Activated effector memory CD4-positive, alpha-beta T cell treated with anti-CD3 and anti-CD28 coated beads, Interleukin-2, amount 50 U/mL, for 16 hours (primary cell): ENCODE data around the gene PDE6B.
A peak's percentile ranks its signal among the peaks of the same experiment; 100 is the strongest.

ENCODE experiments used
- DNase-seq: peaks from one replicate; pipeline ENCODE4 v3.0.0-alpha.2; 2020

The PDE6B gene

GRCh38 chr4:622996-623913 is 2.1 kb upstream of the PDE6B start:
- peak; percentile 51 for DNase-seq

DNA sequence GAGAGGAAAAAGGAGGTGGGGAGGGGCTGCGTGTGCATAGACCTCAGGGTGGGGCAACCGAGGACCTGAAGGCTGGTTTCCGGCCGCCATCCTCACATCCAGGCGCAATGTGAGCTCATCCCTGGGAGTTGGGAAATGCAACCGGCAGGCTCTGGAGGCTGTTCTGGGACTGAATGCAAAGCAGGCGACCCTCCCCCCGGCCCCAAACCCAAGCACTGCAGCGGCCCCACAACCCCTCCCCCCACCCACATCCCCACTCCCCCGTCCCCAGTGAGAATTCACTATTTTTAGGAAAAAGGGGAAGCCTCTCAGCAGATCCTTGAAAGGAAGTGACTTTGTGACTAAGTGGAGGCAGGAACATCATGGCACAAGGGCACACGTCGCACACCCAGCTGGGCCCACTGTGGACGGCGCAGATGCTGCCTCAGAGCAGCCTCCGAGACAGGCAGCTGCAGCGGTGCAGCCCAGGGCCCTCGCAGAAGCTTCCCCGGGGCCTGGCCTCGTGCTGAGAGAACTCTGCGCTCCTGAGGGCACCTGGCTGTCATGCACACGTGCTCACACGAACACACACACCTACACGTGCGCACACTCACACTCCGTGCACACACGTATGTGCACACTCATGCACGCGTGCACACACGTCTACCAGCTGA is 1.3 kb upstream of the PDE6B start:
- DNase-seq = peak; percentile 10

- peak; percentile 36 for DNase-seq
Measured at GRCh38 chr4:625631-626161, 323 bp downstream of the PDE6B start.

GRCh38 chr4:626201-627091 is 1.1 kb downstream of the PDE6B start:
- peak; percentile 42 for DNase-seq

DNA sequence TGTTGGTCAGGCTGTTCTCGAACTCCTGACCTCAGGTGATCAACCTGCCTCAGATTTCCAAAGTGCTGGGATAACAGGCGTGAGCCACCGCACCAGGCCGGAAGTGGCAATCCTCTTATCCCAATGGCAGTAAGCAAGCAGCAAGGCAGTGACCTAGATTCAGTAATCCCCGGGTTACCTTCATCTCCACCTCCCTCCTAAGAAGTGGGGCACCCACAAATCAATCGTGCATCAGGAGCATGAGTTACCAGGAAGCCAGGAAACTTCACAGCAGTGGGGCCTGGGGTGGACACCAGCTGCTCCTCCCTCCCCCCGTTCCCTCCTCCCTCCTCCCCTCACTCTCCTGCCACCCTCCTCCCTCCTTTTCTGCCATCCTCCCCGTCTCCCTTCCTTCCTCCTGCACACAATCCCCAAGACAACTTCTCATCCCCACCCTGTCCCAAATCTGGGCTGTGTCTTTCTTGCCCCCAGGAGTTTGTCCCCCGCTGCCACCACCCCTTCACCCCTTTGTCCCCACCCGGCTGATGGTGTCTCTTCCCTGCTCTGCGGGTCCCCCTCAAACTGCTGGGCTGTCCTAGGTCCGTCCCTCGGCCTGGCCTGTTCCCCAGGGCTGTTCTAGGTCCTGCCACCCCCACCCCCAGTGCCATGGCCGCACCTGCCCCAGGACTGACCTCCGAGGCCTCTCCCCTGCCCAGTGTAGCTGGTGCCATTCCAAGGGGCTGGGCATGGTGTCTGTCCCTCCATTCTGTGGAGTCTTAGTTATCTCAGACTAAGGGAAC is 2.2 kb downstream of the PDE6B start:
- peak; percentile 53 for DNase-seq

- DNase-seq = no peak
Measured at GRCh38 chr4:628311-628741, 3.0 kb downstream of the PDE6B start.

GRCh38 chr4:628821-629635 is 3.7 kb downstream of the PDE6B start:
- peak; percentile 53 for DNase-seq

GRCh38 chr4:629636-629914 is 4.2 kb downstream of the PDE6B start:
- peak; percentile 28 for DNase-seq

DNA sequence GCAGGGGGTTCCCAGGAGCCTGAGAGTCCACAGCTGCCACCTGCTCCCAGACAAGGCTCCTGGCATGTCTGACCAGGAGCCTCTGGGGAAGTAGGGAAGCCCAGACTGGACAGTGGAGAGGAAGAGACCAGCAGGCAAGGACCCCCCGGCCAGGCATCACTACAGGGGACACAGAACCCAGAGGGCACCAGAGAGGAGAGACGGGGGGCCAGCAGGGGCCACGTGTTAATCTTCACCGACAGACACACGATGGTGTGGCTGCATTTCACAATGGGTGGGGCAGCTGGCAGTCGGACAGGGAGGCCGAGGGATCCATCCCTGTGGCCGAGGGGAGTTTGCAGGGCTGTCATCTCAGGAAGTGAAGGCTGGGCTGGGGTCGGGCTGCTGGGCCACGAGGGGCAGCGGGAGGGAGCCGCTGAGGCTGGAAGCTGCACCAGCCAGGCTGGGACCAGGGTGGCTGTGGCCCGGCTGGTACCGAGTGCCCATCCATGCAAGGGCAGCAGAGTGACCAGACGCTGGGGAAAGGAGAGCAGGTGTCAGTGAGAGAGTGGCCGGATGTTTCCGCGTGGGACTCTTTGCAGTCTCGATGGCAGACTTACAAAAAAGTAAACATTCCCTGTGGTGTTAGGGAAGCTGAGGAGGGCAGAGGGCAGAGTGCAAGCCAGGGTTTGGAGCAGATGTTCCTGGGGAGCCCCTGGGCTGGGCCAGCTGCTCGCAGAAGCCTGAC is 4.7 kb downstream of the PDE6B start:
- peak; percentile 53 for DNase-seq

DNA sequence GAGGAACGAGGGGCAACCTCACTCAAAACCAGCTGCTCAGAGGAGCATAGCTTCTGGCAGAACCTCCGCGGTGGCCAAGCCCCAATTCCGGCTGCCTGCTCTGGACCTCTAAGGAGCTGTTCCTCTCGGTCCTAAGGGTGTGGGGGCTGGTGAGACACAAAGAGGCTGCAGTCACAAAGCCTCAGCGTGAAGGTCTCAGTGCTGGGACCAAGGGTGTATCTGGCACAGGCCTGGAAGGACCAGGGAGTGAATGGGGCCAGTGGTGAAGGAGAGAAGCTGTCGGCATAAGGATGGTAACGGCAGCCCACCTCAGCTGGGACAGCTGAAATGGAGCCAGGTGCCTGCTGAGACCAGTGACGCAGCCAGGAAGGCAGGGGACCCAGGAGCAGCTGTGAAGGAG is 5.3 kb downstream of the PDE6B start:
- DNase-seq = peak; percentile 54

- peak; percentile 43 for DNase-seq
Measured at GRCh38 chr4:632196-632790, 6.9 kb downstream of the PDE6B start.

- no peak for DNase-seq
Measured at GRCh38 chr4:632926-633325, 7.6 kb downstream of the PDE6B start.

GRCh38 chr4:633406-633805 is 8.0 kb downstream of the PDE6B start:
- peak; percentile 33 for DNase-seq

DNA sequence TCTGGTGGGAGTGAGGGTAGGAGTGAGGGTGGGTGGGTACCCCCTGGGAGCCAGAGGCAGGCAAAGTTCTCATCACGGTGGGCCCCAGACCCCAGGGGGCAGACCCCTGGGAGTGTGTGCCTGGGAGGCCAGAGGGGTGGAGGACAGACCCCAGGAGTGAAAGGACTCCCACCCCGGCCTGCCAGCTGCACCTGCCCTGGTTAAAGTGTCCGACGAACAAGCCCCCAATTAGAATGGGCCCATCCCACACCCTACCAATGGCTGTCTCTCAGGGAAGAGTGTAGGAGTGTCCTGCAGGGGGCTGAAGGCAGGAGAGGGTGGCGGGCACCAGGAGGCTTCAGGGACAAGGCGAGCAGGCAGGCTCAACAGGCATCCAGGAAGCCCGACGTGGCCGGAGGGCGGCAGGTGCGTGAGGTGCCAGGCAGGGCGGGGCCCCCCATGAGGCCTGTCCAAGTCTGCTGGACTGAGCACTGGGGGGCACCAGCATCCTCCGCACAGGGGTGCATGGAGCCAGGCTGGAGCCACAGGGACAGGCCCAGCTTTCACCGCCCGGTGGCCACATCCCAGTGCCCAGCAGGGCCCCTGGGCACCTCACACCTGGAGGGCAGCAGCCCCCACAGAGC is 8.7 kb downstream of the PDE6B start:
- peak; percentile 51 for DNase-seq

DNA sequence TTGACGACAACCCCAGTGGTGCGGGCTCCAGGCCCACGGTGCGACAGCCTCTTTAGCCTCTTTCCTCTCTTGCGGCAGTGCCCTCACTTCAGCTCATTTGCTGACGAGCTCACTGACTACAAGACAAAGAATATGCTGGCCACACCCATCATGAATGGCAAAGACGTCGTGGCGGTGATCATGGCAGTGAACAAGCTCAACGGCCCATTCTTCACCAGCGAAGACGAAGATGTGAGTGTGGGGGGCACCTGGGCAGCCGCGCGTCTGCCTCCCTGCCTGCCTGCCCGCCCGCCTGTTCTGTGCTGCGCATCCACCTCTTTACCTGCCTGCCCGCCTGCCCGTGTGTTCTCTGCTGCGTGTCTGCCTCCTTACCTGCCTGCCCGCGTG is 9.2 kb downstream of the PDE6B start:
- DNase-seq = peak; percentile 47

DNA sequence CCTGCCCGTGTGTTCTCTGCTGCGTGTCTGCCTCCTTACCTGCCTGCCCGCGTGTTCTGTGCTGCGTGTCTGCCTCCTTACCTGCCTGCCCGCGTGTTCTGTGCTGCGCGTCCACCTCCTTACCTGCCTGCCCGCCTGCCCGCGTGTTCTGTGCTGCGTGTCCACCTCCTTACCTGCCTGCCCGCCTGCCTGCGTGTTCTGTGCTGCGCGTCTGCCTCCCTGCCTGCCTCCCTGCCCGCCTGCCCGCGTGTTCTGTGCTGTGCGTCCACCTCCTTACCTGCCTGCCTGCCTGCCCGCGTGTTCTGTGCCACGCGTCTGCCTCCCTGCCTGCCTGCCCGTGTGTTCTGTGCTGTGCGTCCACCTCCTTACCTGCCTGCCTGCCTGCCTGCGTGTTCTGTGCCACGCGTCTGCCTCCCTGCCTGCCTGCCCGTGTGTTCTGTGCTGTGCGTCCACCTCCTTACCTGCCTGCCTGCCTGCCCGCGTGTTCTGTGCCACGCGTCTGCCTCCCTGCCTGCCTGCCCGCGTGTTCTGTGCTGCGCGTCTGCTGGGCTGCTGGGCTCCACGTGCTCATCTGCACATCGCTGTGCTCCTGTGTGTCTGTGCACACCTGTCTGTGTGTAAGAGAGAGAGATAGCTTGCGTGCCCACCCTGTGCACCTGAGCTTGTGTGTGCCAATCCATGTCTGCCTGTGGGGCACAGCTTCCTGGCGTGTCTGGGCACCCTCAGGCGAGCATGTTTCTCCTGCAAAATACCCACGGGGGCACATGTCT is 9.9 kb downstream of the PDE6B start:
- DNase-seq = peak; percentile 45

DNA sequence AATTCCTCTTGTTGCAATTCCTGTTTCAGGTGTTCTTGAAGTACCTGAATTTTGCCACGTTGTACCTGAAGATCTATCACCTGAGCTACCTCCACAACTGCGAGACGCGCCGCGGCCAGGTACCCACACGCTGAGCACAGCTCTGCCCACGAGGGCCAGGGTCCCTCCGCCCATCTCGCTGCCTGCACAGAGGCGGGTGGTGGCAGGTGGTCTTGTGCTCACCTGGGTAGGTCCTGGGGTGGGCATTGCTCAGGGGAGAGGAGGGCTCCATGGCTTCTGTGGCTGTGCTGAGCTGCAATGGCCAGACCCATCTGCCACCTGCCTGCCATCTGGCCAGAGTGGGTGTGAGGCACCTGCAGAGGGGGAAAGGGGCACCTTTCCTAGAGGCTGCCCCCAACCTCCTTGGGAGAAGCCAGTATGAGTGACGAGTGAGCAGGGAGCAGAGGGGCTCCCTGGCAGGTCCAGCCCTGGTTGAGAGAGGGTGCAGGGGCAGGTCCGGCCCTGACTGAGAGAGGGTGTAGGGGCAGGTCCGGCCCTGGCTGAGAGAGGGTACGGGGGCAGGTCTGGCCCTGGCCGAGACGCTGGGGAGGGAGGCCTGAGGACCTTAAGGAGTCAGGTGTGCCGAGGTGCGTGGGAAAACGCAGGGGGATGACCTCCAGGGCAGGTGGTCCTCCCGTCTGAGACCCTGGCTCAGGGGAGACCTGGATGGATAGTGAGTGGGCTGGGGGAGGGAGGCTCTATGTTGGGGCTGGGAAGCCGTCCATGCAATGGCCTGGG is 10.7 kb downstream of the PDE6B start:
- peak; percentile 58 for DNase-seq

DNA sequence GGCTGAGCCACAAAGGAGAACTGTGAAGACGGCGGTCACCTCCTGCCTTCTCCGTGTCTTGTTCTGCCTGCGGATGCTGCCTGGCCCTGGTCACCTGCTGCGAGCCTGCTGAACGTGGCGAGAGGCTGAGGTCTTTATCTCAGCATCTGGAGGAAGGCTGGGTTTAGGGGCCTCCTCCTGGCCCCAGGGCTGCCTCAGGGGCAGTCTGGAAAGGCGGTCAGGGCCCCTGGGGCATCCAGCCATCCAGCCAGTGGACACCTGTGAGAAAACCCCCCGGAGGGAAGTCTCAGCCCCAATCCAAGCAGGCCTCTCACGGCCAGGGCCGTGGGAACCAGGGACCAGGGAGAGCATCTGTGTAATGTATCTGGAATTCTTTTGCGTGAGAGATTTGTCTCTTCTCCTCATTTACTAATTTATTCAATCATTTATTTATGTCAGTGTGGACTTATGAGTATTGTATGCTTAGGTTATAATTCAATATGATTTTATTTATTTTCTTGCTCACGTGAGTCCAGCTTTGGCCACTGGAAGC is 11.3 kb downstream of the PDE6B start:
- peak; percentile 48 for DNase-seq
